GM19193 (cell line): ENCODE data around the gene ATP12A.

Source experiments
- POLR2A ChIP-seq: IDR thresholded peaks from 4 replicates; pipeline ENCODE4 v1.6.1; 2011; ENCODE audit not compliant: insufficient read depth, insufficient read length; ENCODE audit errors: extremely low read depth

Gene ATP12A

DNA sequence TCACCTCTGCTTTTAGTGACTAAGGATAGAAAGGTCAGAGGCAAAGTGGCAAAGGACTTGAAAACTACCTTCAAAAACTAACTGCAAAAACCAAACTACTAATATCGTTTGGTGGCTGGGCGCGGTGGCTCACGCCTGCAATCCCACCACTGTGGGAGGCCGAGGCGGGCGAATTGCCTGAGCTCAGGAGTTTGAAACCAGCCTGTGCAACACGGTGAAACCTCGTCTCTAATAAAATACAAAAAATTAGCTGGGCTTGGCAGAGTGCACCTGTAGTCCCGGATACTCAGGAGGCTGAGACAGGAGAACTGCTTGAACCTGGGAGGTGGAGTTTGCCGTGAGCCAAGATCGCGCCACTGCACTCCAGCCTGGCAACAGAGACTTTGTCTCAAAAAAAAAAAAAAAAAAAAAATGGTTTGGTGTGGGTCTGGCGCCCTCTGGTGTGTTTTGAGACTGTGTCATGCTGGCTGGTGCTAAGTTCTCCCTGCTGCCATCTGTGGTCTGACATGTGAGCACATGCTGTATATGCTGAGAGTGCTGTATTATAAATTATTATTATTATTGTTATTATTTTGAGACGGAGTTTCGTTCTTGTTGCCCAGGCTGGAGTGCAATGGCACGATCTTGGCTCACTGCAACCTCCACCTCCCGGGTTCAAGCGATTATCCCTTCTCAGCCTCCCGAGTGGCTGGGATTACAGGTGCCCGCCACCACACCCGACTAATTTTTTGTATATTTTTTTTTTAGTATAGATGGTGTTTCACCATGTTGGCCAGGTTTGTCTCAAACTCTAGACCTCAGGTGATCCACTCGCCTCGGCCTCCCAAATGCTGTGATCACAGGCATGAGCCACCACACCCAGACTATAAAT lies 47.8 kb downstream of the ATP12A start:
- no peak for TF ChIP-seq POLR2A

DNA sequence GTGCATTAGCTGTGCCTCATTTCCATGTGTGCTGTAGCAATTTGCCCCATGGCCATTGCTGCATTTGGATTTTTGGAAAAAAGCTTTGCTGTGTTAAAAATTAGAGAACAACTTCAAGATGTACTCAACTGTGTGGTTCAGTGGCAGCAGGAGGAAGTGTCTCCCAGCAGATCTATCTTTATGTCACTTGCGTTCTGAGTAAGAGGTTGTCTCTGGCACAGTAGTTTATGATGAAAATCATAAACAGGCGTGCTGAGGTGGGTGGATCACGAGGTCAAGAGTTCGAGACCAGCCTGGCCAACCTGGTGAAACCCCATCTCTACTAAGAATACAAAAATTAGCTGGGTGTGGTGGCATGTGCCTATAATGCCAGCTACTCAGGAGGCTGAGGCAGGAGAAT lies 54.7 kb downstream of the ATP12A start:
- no peak for TF ChIP-seq POLR2A

DNA sequence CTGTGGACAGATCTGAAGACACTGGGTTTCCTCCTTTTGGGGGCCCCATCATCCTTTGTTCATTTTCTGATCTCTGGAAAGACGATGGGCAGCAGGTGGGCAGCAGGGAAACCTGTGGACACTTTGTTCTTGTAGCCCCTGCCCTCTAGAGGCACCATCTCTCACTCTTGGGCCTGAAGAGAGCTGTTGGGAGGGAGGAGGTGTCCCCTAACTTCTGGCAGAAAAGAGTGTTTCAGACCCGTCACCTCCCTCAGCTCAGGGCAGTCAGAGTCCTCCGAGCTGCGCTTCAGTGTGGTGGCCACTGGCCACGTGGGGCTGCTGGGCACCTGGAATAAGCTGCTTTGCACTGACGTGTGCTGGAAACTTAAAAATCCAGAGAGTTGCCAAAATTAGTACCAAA lies 56.8 kb downstream of the ATP12A start:
- no peak for TF ChIP-seq POLR2A

DNA sequence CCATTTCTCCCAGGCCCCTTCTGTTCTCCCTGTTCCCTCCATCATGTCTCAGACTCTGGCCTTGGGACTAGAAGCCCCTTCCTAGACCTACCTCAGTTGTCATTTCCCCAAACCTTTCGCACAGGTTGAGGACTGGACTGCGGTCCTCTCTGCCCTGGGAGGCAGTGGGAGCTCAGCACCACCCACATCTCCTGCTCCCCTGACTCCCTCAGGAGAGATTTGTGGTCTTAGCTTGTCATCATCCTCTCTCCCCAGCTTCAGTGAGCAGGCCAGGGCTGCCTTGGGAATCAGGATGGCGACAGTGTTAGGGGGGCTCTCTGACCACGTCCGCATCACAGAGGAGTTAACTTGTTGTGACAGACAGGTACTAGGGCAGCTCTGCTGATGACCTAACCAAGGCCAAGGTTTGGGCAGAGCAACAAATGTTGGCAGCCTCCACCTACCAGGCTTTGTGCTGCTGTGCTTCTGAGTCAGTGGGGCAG lies 58.2 kb downstream of the ATP12A start:
- TF ChIP-seq POLR2A = no peak

DNA sequence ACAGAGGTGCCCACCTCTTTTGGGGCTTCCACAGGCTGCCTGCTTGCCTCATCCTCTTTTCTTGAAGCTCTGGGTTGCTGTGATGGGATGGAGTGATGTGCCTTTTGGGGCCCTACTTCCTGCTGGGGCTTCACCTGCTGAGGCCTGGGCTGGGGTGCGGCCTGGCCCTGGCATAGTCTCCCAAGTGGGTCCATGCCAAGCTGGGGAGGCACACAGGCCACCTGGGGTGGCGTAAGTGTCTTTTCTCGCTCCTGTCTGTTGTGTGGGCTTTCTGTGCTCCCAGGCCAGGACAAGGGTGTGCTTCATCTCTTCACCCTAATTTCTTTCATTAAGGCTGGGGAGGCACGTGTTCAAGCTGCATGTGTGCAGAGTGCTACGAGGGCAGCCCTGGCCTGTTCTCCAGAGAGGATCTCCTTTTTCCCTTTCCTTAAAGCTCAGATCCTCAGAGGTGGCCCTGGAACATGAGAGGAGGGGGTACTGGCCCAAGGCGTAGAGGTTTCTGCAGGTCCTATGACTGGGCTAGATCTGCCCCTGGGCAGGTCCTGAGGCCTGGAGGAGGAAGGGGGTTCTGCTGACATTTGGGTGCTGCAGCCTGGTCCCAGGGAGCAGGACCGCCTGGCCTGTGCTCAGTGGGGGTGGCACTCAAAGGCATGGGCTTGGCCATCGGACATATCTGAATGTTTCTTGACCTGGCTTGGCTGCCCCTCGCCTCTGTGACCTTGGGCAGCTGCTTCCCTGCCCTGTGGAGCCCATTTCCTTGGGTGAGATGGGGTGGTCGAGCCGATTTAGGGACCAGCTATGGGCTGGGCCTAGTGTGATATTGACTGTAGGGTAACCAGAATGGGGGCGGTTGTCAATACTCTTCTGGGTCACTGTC lies 60.0 kb downstream of the ATP12A start:
- TF ChIP-seq POLR2A = no peak

DNA sequence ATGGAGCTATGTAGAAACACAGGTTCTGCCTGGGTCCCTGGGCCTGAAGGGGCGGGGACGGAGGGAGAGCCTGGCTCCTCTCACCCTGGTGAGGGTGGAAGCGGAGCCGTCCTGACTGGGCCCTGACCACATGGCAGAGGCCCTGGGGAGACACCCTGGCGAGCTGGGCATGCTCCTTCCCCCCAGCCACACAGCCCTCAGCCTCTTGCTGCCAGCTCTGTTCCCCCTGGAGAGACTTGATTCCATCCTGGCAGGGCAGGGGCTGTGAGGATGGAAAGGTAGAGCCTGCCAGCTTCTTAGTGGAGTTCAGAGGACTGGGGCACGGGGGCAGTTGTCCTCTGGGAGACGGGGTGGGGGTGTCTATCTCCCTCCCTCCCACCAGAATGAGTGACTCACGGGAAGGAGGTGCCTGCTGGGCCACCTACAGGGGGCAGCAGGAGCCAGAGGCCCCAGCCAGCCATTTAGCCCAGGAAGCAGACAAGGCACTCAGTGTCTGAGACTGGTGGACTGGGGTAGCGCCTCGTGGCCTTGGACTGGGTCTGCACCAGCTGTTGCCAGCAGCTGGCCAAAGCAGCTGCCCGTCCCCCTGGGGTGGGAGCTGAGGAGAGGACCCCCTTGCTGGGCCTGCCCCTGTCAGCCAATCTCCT lies 60.9 kb downstream of the ATP12A start:
- no peak for TF ChIP-seq POLR2A

DNA sequence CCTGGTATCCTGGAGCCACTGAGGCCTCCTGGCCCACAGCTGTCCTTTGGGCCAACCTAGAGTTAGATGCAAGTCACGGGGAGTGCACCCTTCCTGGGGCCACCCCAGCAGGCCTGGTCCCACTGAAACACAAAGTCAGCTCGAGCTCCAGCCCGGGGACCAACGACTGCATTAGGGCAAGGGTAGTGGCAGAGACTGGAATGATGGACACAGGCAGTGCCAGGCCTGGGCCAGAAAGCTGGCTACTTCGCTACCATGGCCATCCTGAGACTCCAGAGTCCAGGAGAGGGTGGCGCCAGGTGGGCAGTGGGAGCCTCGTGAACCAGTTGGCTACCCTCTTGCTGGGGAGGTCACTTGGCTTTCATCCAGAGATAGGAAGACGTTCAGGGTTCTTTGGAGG lies 61.6 kb downstream of the ATP12A start:
- no peak for TF ChIP-seq POLR2A

DNA sequence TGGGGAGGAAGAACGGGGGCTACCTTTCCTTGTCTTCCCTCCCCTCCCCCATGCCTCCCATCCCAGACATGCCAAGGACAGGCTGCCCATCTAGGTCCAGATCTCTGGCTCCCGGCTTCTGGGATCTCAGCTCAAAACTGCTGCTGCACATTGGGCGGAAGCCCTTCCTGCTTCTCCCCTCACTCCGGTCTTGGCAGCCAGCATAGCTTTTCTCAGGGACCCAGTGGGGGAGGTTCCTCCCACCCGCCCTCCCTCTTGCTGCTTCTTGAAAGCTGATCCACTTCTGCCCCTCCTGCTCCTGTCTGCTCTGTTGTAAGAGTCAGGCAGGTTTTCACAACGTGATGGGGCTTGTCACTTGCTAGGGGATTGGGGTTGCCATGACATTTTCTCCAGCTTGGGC lies 62.1 kb downstream of the ATP12A start:
- TF ChIP-seq POLR2A = no peak

DNA sequence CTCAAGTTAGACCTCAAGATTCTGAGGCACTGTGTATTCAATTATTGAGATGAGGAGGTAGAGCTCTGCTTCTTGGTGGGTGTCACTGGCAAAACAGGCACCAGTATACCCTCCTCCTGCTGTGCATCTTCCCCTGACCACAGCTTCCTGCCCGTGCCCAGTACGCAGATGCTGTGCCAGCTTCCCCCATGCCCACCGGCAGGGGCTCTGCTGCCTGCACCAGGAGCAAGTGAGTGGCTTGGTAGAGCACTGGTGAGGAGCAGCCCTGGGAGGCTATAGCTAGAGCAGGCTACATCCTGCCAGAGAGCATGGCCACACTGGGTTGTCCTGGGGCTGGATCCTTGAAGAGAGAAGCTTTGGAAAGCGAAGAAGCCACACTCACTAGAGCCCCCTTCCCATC lies 62.8 kb downstream of the ATP12A start:
- no peak for TF ChIP-seq POLR2A

DNA sequence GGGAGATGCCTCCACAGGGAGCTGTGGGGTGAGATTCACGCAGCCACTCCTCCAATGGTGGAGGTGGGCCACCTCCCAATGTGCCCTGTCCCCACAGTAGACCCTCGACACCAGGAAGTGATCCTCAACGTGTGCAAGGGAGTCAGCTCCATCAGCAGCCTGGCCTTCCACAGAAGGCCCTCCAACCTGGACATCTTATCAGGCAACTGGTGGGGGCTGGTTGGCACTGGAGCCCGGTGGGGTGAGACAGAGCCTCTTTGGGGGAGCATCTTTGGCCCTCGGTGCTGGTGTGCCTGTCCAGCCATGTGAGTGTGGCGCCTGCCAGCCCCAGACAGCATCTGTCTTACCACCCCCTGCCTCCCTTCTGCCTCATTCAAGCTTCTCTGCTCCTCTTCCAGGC lies 64.0 kb downstream of the ATP12A start:
- no peak for TF ChIP-seq POLR2A

DNA sequence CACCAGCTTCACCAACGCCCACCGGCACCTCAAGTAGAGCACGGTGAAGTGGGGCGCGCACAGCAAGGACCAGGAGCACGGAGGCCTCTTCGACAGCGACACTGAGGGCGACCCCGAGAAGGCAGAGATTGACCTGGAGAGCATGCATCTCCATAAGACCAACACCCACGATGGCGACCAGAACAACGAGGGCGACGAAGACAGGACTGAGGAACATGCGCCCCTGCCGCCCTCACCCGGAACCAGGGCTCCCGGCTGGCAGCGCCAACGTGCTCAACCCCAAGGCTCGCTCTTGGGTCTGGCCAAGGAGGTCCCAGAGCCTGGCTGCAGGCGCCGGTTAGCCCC lies 65.3 kb downstream of the ATP12A start:
- no peak for TF ChIP-seq POLR2A

DNA sequence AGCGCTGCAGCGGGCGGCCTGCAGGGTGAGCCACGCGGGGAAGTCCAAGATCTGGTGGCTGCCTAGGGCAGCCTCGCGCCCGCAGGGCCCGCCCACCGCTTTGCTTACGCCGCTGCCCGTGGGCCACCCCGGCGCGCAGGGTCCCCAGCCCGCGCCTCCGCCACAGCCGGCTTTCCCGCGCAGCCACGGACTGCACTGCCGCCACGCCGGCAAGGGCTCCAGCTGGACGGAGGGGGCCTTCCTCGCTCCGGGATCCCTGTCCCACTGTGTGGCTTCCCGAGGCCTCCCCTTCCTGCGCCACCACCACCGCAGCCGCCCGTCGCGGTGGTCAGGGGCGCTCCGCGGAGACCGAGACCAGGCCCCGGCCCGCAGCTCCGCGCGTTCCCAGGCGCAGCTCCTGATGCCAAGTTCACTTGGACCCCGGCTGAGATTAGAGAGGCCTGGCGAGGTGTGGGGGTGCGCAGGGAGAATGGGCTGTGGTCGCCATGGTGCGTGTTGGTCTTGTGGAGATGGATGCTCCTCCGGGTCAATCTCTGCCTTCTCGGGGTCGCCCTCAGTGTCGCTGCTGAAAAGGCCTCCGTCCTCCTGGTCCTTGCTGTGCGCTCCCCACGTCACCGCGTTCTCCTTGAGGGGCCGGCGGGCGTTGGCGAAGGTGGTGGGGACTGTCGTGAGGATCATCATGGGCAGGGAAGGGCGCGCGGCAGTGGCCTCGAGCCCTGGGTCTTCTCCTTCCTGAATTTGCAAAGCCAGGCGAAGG lies 65.8 kb downstream of the ATP12A start:
- no peak for TF ChIP-seq POLR2A

DNA sequence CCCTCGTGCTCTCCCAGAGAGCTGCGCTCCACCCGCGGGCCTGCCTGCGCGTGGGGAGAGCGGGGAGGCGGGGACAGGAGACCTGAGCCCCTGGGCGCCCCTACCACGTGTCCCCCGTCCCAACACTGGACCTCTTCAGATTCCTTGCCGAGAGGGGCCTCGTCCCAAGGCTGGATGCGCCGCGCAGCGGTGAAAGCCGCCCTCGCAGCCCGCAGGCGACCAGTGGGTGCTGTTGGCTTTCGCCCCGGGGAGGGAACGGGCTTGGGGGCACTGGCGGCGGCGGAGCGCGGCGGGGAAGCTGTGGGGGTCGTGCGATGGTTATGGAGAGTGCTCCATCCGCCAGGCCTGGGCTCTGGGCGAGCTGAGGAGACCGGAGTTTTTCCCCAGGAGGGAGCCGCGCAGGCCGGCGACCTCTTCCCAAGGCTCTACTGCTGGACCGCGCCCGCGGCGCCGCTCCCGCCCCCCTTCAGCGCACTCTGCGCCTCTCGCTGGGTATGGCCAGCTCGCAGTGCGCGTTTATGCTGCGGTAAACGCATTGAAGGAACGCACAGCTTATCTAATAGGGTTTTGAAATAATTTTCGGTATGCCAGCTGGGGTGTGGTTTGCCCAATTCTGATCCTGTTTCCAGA lies 66.5 kb downstream of the ATP12A start:
- TF ChIP-seq POLR2A = no peak
